ENCODE results near the gene ERCC4.

- no peak for TF ChIP-seq POLR2A (IDR thresholded peaks at IDR 0.05)
- TF ChIP-seq CTCF (IDR thresholded peaks at IDR 0.05): no peak
Measured at GRCh38 chr16:13931845-13932244, 11.9 kb downstream of the ERCC4 start.
